ENCODE measurements around the gene PRSS36.
"Not testable (repeated sequence)": the region's sequence is repeated elsewhere in the genome, so short reads cannot be mapped to it uniquely, and the experiment has no call there.

The PRSS36 gene

DNA sequence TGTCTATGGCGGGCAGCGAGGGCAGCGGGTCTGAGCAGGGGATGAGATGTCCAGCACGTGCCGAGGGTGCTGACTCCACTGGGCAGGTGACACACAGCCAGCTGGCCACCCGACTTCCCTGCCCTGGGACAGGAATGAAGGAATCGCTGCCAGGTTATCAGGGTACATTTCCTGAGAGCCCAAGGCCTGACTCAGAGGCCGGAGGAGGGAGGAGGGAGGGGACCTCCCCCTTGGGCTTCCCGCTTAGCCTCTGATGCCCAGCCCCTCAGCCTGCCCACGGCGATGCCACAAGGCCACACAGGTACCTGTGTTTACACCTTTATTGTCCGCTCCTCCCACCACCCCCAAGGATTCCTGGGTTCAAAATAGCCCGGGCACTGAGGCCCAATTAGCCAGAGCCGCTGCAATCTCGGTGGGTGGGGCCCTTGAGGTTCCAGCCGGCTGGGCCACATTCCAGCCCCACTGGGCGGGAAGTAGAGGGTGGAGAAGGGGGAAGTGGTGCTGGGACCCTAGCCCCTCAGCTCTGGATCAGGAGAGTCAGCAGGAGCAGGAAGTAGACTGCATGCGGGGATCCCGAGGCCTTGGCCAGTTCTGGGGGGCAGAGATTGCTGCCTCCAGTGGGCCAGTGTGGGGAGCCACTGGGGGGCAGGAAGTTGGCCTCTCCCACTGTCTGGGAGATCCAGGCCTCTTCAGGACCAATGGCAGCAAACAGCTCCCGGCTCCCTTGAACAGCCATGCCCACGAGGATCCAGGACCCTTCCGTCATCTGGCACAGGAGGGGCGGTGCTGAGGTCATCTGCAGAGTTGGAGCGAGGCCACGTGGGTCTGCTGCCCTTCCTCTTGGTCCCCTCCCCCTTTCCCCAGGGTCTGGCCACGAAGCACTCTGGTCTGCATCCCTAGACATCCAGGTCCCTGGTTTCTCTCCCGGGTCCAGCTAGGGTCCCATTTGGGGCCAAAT, 11.0 kb downstream of the PRSS36 start:
- no peak for DNase-seq (ENCODE audit: extremely low spot score)
- ChIA-PET CTCF (interaction anchor here (0.9 kb wide), 1 partner anchor 22 kb away, joined by 3 read pairs; the partner anchor contains the start of gene KAT8), POLR2A (interaction anchor here (1.8 kb wide), 2 partner anchors 22 to 41 kb away, joined by 7 to 9 read pairs; partner anchors contain the start of genes FUS and KAT8)
- TF ChIP-seq ELF4 (IDR thresholded peaks at IDR 0.05): no peak
- no peak for TF ChIP-seq NFRKB (IDR thresholded peaks at IDR 0.05)
- TF ChIP-seq FOXA1 (IDR thresholded peaks at IDR 0.05): no peak
- TF ChIP-seq L3MBTL2 (conservative IDR thresholded peaks at IDR 0.05): no peak
- TF ChIP-seq SP1 (IDR thresholded peaks at IDR 0.05): no peak
- no peak for TF ChIP-seq SUZ12 (IDR thresholded peaks at IDR 0.05)
- TF ChIP-seq BHLHE40 (IDR thresholded peaks at IDR 0.05; ENCODE audit: borderline replicate concordance): no peak
- TF ChIP-seq FOXK2 (IDR thresholded peaks at IDR 0.05): no peak
- no peak for TF ChIP-seq FOXM1 (IDR thresholded peaks at IDR 0.05; ENCODE audit: borderline replicate concordance)
- no peak for TF ChIP-seq LEF1 (IDR thresholded peaks at IDR 0.05; ENCODE audit: borderline replicate concordance)
- no peak for TF ChIP-seq HDGF (IDR thresholded peaks at IDR 0.05; ENCODE audit: borderline replicate concordance)
- TF ChIP-seq, protein P1, sequence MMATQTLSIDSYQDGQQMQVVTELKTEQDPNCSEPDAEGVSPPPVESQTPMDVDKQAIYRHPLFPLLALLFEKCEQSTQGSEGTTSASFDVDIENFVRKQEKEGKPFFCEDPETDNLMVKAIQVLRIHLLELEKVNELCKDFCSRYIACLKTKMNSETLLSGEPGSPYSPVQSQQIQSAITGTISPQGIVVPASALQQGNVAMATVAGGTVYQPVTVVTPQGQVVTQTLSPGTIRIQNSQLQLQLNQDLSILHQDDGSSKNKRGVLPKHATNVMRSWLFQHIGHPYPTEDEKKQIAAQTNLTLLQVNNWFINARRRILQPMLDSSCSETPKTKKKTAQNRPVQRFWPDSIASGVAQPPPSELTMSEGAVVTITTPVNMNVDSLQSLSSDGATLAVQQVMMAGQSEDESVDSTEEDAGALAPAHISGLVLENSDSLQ (IDR thresholded peaks at IDR 0.05): no peak
- no peak for TF ChIP-seq ARNT (IDR thresholded peaks at IDR 0.05)
- TF ChIP-seq TARDBP (IDR thresholded peaks at IDR 0.05): no peak
- TF ChIP-seq ZNF384 (IDR thresholded peaks at IDR 0.05): no peak
- TF ChIP-seq CTBP1 (IDR thresholded peaks at IDR 0.05; ENCODE audit: borderline replicate concordance): no peak

DNA sequence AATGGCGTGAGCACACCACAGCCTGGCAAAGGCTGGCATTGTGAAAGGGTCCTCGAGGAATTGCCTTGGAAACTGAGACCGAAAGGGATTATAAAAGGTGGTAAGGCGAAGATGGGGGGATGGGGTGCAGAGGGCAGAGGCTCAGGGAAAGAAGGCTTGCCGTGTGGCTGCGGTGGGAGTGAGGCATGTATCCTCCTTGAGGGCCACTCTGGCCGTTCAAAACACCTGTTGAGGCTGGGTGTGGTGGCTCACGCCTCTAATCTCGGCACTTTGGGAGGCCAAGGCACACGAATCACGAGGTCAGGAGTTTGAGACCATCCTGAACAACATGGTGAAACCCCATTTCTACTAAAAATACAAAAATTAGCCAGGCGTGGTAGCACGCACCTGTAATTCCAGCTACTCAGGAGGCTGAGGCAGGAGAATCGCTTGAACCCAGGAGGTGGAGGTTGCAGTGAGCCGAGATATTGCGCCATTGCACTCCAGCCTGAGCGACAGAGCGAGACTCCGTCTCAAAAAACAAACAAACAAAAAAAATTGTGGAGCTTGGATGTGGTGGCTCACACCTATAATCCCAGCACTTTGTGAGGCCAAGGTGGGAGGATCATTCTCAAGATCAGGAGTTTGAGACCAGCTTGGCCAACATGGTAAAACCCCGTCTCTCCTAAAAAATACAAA, 12.9 kb downstream of the PRSS36 start:
- CTCF ChIA-PET; DNase-seq (ENCODE audit: extremely low spot score): not testable (repeated sequence)
- POLR2A ChIA-PET: interaction anchor here (6.9 kb wide), 1 partner anchor 20 kb away, joined by 38 read pairs; the partner anchor contains the start of gene KAT8

DNA sequence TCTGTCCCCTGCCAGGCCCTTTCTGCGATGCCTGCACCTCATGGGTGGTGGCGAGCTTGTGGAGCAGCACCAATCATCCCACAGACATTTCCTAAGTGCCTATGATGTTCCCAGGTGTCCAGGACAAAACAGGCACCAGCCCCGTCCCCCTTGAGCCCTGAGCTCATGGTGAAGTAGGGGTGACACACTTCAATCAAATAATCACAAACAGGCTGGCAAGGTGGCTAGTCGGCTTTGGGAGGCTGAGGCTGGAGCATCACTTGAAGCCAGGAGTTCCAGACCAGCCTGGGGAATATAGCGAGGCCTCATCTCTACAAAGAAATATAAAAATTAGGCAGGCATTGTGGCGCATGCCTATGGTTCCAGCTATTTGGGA, 13.6 kb downstream of the PRSS36 start:
- POLR2A ChIA-PET: interaction anchor here (2.0 to 6.9 kb wide), 2 partner anchors 19 to 43 kb away, joined by 5 to 38 read pairs; partner anchors contain the start of genes FUS and KAT8
- CTCF ChIA-PET: no interaction called here
- DNase-seq (ENCODE audit: extremely low spot score): no peak
- TF ChIP-seq LEF1 (IDR thresholded peaks at IDR 0.05; ENCODE audit: borderline replicate concordance): no peak
- no peak for TF ChIP-seq L3MBTL2 (conservative IDR thresholded peaks at IDR 0.05)
- TF ChIP-seq CTBP1 (IDR thresholded peaks at IDR 0.05; ENCODE audit: borderline replicate concordance): no peak
- TF ChIP-seq SUZ12 (IDR thresholded peaks at IDR 0.05): no peak

DNA sequence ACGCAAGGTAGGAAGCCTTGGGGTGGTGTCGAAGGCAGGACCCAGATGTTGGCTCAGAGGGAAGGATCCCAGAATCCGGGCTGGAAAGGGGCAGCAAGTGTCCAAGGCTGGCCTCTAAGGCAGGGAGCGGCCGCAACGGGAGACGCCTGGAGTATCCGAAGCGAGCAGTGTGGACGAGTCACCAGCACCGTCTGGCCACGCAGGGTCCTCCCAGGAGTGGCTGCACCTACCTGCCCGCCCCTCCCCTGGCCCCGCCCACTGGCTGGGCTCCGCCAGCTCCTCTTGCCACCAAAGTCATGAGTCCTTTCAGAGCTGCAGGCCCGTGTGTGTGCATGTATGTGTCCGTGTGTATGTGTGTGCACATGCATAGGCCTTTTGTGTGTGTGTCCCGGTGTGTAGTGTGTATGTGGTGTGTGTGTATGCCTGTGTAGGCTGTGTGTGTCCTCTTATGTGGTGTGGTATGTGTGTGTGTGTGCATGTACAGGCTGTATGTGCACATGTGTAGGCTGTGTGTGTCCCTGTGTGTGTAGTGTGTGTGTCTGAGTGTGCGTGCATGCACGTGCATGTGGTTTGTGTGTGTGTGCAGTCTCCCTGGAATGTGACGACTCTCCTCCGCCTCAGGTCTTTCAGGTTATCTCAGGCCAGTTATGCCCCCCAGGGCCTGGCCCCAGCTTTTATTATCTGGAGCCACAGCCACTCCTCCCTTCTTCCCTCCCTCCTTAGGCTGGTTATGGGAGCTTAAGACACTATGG, 14.2 kb downstream of the PRSS36 start, which contains the start of gene PRSS8:
Gene PRSS8, minus strand, starts transcription at position 193 of the 752 bp plus-strand sequence. CDS start 229 bp downstream, outside the sequence.
- POLR2A ChIA-PET: interaction anchor here (2.0 to 6.9 kb wide), 2 partner anchors 18 to 44 kb away, joined by 5 to 38 read pairs; partner anchors contain the start of genes FUS and KAT8
- CTCF ChIA-PET: no interaction called here
- DNase-seq (ENCODE audit: extremely low spot score): no peak
- 0 out of 2 replicates have a peak, but pooled peaks have one; percentile 31 for TF ChIP-seq TARDBP (IDR thresholded peaks at IDR 0.05)
- TF ChIP-seq ELF4 (IDR thresholded peaks at IDR 0.05): no peak

DNA sequence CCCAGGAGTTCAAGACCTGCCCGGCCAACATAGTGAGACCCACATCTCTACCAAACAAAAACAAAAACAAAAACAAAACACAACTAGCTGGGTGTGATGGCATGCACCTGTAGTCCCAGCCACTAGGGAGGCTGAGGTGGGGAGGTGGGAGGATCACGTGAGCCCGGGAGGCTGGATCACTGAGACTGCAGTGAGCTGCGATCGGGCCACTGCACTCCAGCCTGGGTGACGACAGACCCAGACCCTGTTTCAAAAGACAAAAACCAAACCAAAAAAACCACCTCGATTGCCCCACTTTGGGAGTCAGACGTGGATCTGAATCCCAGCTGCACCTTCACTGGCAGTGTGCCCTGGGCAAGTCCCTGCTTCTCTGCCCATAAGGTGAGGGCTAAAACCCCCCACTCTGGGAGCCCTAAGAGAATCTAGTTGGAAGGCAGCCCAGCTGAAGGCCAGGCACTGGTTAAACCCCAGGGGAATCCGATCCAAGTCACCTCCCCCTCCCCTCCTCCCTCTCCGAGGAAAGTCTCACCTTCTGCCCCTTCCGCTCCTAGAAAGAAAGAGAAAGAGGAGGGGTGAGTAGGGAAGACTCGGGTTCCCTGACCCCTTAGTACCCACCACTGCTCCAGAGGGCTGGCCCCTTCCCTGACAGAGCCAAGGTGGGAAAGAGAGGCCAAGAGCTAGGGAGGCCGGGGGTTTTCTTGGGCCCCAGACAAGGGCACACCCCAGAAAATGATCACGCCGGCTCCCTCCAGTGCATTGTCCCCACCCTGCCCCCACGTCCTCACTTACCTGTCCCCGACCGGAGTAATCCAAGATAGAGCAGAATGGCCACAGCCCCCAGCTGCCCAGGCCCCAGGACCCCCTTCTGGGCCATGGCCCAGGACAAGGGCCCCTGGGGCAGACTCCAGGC, 15.0 kb downstream of the PRSS36 start:
- no peak for DNase-seq (ENCODE audit: extremely low spot score)
- TF ChIP-seq HDGF (IDR thresholded peaks at IDR 0.05; ENCODE audit: borderline replicate concordance): no peak
- CTCF ChIA-PET: no interaction called here
- POLR2A ChIA-PET: interaction anchor here (2.0 to 6.9 kb wide), 2 partner anchors 18 to 45 kb away, joined by 5 to 38 read pairs; partner anchors contain the start of genes FUS and KAT8

DNA sequence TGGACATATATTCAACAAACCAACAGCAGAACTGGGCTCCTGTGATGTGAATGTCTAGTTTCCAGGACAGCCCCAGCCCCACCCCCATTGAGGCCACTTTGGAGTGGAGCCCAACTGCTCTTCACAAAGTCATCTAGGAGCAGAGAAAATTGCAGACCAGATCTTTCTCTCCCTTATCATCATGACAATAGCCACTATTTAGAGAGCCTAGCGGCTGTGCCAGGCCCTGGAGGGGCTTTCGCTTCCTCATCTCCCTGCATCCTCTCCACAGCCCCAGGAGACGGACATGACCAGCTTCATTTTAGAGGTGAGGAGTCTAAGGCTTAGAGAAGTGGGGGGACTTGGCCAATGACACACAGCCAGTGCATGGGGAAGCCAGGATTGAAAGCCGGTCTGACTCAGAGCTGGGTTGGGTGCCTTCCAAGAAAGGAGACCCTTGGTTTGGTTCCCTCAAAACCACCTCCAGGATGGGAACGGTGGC, 15.7 kb downstream of the PRSS36 start:
- TF ChIP-seq ZNF384 (IDR thresholded peaks at IDR 0.05) (no peak), SP1 (IDR thresholded peaks at IDR 0.05) (no peak), BHLHE40 (IDR thresholded peaks at IDR 0.05; ENCODE audit: borderline replicate concordance) (no peak), NFRKB (IDR thresholded peaks at IDR 0.05) (no peak), LEF1 (IDR thresholded peaks at IDR 0.05; ENCODE audit: borderline replicate concordance) (no peak), FOXA1 (IDR thresholded peaks at IDR 0.05) (no peak), ARNT (IDR thresholded peaks at IDR 0.05) (no peak), HDGF (IDR thresholded peaks at IDR 0.05; ENCODE audit: borderline replicate concordance) (no peak), SUZ12 (IDR thresholded peaks at IDR 0.05) (no peak), ELF4 (IDR thresholded peaks at IDR 0.05) (no peak)
- DNase-seq (ENCODE audit: extremely low spot score): no peak
- POLR2A ChIA-PET: interaction anchor here (2.0 to 6.9 kb wide), 2 partner anchors 17 to 45 kb away, joined by 5 to 38 read pairs; partner anchors contain the start of genes FUS and KAT8
- CTCF ChIA-PET: no interaction called here
